Glomerular visceral epithelial cell (primary cell): Measurements from ENCODE around the gene HINT1.
"Not testable (repeated sequence)": the region's sequence is repeated elsewhere in the genome, so short reads cannot be mapped to it uniquely, and the experiment has no call there.

ENCODE experiments used
- DNase-seq: peaks from one replicate; pipeline ENCODE4 v3.0.0-alpha.2; 2016; ENCODE audit errors: extremely low spot score

HINT1 gene

DNA sequence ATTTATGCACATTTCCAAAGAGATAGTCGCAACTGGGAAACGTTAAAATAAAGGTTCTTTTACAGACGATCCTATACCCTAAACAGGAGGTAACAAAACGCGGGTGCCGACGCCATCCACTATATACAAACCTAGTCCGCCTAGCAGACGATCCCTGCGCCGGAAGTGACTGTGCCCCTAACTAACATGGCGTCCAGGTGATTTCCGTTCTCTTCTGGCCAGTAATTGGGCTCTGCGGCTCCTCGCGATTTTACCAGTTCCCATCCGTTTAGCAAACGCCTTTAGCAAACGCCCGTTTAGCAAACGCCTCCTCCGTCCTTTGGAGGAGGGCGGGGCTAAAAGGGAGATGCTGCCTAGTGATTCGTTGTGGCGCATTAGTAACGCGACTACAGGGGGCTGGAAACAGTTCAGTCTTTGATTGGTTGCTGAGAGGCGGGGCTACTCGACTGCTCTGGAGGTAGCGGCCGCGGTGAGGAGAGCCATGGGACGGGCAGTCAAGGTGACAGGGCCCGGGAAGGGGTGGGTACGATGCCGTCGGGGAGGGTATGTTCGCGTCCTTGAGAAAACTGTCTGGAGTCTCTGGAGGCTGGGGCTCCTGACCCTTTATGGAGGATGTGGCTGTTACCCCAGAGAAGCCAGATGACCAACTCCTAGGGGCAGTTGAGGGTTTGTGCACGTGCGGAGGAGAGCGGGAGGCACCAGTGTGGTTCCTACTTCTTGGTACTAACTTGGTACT, 5.7 kb upstream of the HINT1 start, which contains the start of gene LYRM7:
TSS of gene LYRM7 (plus strand) at position 405 of the 736 bp plus-strand sequence. CDS start at position 482, 77 bp downstream.
- peak; percentile 100 for DNase-seq

DNA sequence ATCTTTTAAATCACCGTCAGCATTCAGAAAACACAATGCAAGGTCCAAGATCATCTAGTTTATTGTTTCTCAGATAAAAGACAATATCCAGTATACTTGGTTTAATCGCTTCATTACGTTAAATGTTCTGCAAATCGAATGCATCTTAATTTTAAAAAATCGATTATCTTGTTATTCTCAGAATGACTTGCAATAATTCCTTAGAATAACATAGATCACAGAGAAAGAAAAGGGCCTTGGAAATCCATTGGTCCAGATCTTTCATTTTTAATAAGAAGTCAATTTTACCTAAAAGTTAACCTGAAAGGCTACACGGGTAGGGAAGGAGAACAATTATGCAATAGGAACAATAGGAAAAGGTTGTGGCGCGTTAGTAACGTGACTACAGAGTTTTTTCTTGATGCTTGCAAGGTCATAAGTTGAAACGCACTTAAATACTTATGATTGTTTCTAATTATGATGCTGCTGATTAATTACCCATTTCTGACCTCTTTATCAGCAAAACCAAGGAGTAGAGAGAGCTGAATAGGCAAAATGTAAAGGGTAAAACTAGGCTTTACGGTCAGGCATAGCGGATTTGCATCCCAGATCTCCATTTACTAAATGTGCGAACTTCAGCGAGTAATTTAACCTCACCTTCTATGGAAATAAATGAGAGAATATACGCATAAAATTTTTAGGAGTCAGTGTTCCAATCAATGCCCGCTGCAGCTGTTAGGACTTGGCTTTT, 4.9 kb upstream of the HINT1 start:
- DNase-seq: no peak

GRCh38 chr5:131167615-131168014, 2.6 kb upstream of the HINT1 start:
- no peak for DNase-seq

DNA sequence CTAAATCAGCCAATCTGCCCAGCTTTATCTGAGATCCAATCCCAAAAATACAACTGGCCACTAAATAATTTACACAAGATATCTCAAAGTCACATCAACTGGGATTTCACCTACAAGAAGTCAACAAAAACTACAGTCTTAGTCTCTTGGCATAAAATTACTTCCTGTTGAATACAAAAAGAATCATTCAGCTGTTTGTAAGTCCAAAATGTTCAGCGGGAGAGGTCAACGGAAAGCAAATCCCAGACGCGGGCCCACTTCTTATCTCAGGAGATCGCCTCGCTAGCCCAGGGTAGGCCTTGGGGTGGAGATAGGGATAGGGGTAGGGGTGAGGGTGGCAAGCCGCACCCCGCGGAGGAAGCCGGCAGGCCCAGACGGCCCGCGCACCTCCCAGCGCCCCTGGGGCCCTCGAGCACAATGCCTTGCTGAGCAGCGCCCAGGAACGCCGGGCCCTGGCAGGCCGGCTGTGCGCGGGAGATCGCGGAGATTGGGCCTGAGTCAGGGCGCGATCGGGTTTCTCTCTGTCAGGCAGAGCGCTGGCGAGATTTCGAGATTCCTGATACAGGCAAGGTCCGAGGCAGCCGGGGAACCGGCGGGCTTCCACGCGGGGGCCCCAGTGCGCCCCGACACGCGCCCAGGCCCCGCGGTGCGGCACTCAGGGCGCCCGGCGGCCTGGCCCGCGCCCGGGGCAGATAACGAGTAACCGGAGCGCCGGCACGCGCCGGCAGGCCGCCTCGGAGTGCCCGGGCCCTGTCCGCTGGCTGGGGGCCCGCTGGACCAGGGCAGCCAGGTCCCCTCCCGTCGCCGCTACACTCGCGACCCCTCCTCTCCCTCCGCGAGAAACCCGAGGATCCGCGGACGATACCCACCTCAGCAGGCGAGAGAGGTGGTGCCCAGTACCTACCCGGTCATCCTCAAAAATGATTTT, 601 bp downstream of the HINT1 start:
- DNase-seq: peak; percentile 79

DNA sequence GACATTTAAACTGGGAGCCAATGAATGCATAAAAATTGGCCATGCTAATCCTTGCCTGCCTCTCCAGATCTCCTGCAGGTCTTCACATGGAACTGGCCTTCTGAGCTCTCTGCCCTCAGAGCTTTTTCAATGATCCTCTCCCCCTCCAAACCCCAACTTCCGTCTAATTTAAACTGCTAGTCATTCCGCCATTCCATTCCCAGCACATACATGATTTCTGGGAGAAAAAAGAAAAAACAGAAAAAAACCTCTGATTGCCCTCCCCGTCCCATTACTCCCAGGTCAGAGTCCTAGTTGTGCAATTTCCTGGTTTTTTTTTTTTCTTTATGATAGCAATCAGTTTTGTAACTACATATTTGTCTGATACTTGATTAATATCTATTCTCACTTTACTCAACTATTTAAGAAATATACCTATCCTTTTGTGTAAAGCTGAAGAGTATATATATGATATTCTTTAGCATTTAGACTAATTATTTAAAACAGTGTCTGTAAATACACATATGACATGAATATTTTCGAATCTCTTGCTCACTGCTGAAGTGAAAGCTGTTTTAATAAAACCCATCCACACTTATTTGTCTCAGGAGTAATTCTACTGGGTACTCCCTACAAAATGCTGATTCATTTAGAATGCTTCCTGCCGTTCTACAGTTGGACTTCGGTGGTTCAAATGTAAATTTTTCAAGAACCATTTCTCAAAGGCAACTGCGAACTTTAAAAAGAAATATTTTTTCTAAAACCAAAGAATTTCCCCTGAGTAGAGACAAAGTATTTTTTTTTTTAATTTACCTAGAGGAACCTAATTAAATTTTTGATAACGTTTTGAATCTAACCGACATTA, 1.6 kb downstream of the HINT1 start:
- DNase-seq: peak; percentile 33

DNA sequence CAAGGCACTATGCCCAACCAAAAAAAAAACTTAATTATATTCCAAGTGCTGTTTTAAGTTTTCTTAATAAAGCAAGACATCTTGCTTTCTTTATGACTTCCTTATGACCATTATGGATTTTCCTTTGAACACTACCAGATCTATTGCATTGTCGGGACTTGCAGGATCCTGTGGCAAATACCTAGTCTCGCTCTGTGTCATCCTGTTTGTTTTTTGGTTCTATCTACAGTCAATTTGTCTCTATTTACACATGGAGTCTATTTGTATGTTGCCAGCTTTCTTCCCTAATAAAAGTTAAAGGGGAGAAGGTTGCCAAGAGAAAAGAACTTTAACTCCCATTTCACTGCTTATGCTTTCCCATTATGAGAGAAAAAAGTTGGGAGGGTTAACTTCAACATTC, 4.9 kb downstream of the HINT1 start:
- DNase-seq: no peak

DNA sequence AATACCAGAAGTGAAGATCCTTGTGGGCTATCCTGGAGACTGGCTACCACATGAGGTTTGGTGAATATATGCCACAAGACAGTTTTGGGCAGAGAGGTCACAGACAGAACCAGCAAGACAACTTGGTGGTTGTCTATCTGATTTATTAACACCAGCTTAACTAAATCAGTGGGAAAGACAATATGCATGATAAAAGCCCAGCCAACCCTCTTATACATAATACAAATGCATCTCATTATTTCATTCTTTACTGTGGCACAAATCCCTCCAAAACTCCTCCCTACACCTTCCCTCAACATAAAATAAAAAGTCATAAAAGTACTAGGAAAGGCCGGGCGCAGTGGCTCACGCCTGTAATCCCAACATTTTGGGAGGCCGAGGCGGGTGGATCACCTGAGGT, 8.1 kb downstream of the HINT1 start:
- no peak for DNase-seq

- DNase-seq: no peak
These were observed 8.7 kb downstream of the HINT1 start for GRCh38 chr5:131156385-131156784.

- no peak for DNase-seq
These were observed 13.8 kb downstream of the HINT1 start for GRCh38 chr5:131151216-131151615.

DNA sequence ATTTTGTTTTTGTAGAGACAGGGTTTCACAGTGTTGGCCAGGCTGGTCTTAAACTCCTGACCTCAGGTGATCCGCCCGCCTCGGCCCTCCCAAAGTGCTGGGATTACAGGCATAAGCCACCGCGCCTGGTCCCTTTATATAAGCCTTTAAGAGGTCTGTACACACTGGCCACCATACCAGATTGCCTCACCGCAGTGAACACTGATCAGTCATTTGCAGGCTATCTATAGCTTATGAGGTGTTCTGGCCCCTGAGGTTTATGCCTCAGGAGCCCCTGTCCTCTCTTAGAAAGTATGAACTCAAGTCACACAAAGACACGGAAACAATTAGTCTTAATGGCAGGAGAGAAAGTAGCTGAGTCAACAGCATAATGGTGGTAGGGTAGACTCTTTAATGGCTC, 14.6 kb downstream of the HINT1 start:
- DNase-seq: no peak

DNA sequence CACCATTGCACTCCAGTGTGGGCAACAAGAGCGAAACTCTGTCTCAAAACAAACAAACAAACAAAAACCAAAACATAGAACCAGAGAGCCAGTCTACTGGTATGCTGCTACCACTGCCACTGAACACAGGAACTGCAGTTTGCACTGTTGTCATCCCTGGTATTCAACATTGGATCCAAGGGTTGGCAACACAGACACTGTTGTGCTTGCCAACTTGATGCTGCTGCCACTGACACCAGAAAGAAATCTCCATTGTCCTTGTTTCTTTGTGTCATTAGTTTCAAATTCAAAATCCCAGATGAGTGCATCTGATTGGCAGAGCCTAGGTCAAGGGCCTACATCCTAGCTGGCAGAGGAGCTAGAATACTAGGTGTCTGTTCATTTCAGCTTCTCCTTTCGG, 16.2 kb downstream of the HINT1 start:
- DNase-seq: no peak

DNA sequence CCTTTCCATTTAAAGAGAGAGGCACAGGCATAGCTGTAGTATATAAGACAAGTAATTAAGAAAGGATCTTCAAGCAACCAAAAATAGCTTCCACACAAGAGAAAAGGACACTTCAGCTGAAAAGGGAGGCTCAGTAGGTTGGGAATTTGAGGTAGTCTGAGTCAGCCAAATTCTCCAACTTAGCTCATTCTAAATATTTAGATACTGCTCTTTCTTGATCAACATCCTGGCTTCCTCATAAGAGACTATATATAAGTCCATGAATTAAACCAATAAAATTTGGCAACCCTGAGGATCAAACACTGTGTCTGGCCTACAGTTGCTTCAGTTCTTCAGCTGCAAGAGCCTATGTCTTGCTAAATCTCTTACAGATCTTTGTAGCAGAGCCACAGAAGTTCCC, 17.8 kb downstream of the HINT1 start:
- DNase-seq: no peak

DNA sequence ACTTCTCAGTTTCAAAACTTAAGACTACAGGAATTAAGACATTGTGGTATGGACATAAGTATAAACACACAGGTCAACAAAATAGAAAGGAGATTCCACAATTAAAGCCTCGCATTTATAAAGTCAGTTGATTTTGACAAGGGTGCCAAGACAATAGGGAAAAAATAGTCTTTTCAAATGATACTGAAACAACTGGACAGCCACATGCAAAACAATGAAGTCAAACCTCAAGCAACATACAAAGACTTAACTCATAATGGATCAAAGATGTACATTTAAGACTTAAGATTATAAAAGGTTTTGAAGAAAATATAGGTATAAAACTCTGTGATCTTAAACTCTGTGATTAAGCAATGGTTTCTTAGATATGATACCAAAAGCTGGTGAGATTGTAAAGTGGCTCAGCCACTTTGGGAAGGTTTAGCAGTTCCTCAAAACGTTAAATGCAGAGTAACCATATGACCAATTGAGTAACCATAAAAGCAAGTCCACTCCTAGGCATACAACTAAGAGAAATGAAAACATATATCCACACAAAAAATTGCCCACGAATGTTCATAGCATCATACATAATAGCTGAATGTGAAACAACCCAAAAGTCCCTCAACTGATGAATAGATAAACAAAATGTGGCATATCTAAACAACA, 22.0 kb downstream of the HINT1 start:
- DNase-seq: no peak

GRCh38 chr5:131139321-131139720, 25.7 kb downstream of the HINT1 start:
- DNase-seq: no peak

GRCh38 chr5:131138406-131138805, 26.6 kb downstream of the HINT1 start:
- DNase-seq: not testable (repeated sequence)

DNA sequence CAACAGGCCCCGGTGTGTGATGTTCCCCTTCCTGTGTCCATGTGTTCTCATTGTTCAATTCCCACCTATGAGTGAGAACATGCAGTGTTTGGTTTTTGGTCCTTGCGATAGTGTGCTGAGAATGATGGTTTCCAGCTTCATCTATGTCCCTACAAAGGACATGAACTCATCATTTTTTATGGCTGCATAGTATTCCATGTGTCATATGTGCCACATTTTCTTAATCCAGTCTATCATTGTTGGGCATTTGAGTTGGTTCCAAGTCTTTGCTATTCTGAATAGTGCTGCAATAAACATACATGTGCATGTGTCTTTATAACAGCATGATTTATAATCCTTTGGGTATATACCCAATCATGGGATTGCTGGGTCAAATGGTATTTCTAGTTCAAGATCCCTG, 32.0 kb downstream of the HINT1 start:
- DNase-seq: not testable (repeated sequence)

GRCh38 chr5:131129306-131129705, 35.8 kb downstream of the HINT1 start:
- DNase-seq: no peak

DNA sequence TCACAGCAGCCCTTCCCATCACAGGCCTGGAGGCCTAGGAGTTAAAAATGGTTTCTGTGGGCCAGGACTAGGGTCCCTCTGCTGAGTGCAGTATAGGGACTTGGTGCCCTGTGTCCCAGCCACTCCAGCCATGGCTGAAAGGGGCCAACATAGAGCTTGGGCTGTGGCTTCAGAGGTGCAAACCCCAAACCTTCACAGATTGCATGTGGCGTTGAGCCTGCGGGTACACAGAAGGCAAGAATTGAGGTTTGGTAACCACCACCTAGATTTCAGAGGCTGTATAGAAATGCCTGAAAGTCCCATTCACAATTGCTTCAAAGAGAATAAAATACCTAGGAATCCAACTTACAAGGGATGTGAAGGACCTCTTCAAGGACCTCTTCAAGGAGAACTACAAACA, 37.8 kb downstream of the HINT1 start:
- DNase-seq: not testable (repeated sequence)

DNA sequence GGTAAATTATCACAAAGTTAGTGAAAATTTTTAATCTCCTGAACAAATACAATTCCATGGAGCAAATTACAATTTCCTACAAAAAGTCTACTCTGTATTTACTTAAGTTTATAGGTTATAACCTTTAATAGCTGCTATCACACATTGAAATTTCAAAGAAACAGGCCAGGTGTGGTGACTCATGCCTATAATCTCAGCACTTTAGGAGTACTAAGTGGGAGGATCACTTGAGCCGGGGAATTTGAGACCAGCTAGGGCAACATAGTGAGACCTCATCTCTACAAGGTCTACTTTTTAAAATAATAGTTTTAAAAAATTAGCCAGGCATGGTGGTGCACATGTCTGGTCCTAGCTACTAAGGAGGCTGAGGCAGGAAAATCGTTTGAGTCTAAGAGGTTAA, 50.3 kb downstream of the HINT1 start:
- DNase-seq: no peak

DNA sequence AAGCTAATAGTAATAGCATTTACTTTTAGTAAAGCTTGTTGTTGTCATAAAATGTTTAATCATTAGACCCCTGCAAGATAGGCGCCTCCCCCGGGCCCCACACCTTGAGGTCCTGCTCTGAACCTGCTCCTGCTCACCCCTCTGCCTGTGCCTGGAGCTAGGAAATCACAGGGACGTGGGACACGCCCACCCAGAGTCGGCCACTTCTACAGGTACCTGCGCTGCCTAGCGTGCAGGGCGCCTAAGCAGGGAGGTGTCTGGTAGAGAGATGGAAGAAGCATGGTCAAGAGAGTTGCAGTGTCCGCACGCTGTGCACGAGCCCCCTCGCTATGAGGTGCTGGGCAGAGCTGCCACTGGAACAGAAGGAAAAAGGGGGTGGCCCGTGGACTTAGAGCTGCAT, 52.6 kb downstream of the HINT1 start:
- no peak for DNase-seq

- no peak for DNase-seq
These were observed 54.8 kb downstream of the HINT1 start for GRCh38 chr5:131110256-131110594.
